BJ (cell line): ENCODE results near the gene PEX14. TPM values are rescaled to one million over a fixed set of nuclear protein-coding genes. Genes with fewer than 3 reads are reported as not detected.
A peak's percentile ranks its signal among the peaks of the same experiment; 100 is the strongest.
"Not testable (repeated sequence)": the region's sequence is repeated elsewhere in the genome, so short reads cannot be mapped to it uniquely, and the experiment has no call there.

Experiments
- CTCF ChIA-PET: fragments of 350-600 bp; formaldehyde crosslinking; extraction: SDS; loops from one replicate; lab custom pipeline; 2021; ENCODE audit warnings: antibody characterized with exemption, inconsistent platforms; lab: Yijun Ruan, JAX
- POLR2A ChIA-PET: fragments of 300-600 bp; sonication (Branson Sonifier 250); formaldehyde crosslinking; extraction: SDS; loops from one replicate; lab custom pipeline; 2021; ENCODE audit warnings: antibody characterized with exemption; lab: Charles Lee
- DNase-seq: peaks from one replicate; pipeline ENCODE4 v3.0.0-alpha.2; 2011; ENCODE audit warnings: low read depth
- H3K27me3 ChIP-seq: 2 replicates; pipeline ENCODE4 v1.6.0; 2011; ENCODE audit warnings: low read length; ENCODE audit not compliant: control insufficient read depth, insufficient read depth
- H3K36me3 ChIP-seq: 2 replicates; pipeline ENCODE4 v1.5.1; 2011; ENCODE audit warnings: low read length; ENCODE audit not compliant: control insufficient read depth, insufficient read depth
- H3K4me3 ChIP-seq: 2 replicates; pipeline ENCODE4 v1.5.1; 2011; ENCODE audit warnings: low read depth, mild to moderate bottlenecking, control low read depth, low read length
- CTCF ChIP-seq: IDR thresholded peaks from 2 replicates; pipeline ENCODE4 v1.5.1; 2011; ENCODE audit warnings: low read depth, mild to moderate bottlenecking, control low read depth, inconsistent platforms, low read length, moderate library complexity; ENCODE audit not compliant: insufficient read depth
- polyA plus RNA-seq: library from polyadenylated mRNA; depleted of rRNA; stranded (reverse); fragments of >200 nt; gene quantifications from 2 replicates; pipeline ENCODE4 v1.2.3, GENCODE V29; 2011

PEX14 gene
- polyA plus RNA-seq, 1 experiment, result 10.1 TPM

GRCh38 chr1:10502206-10502605 is 27.5 kb downstream of the PEX14 start:
- no peaks in the 10 kb centered on the region for H3K27me3 ChIP-seq
- ChIA-PET CTCF (interaction anchor here (0.7 to 6.1 kb wide), 3 partner anchors 9 to 365 kb away, joined by 3 to 70 read pairs (median 3); no protein-coding TSS in a partner anchor), POLR2A (no interaction called here)
- DNase-seq, result no peak
- peaks cover under 1% of the 10 kb centered on the region; the same call in 1 of the 2 replicates for H3K36me3 ChIP-seq
- TF ChIP-seq CTCF, result no peak
- H3K4me3 ChIP-seq, result no peak overlapping the region

- no peak for TF ChIP-seq CTCF
- POLR2A ChIA-PET, result no interaction called here
- Histone ChIP-seq H3K36me3 (no peaks in the 10 kb centered on the region), H3K27me3 (no peaks in the 10 kb centered on the region), H3K4me3 (no peak overlapping the region)
- no peak for DNase-seq
- CTCF ChIA-PET, result interaction anchor here (0.6 to 6.1 kb wide), 3 partner anchors 11 to 366 kb away, joined by 3 to 70 read pairs (median 3); no protein-coding TSS in a partner anchor
Observed at GRCh38 chr1:10504249-10504648, 29.5 kb downstream of the PEX14 start.

DNA sequence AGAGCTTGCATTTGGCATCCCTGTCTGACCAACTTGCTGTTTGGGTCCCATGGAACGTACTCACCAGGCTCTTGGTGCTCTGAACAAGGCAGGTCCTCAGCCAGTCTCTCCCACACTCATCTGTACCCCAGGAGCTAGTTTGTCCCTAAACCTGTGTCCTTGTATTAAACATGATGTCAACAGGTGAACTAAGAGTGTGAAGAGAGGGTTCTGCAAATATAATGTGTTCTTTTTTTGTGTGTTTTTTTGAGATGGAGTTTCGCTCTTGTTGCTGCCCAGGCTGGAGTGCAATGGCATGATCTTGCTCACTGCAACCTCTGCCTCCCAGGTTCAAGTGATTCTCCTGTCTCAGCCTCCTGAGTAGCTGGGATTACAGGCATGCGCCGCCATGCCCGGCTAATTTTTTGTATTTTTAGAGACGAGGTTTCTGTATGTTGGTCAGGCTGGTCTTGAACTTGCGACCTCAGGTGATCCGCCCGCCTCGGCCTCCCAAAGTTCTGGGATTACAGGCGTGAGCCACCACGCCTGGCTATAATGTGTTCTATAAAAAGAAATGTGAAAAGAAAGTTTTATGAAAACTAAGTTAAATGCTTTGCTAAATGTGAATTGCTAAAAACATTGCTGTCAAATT is 31.4 kb downstream of the PEX14 start:
- DNase-seq, POLR2A ChIA-PET, H3K4me3 ChIP-seq, H3K36me3 ChIP-seq, H3K27me3 ChIP-seq: not testable (repeated sequence)
- CTCF ChIA-PET, result interaction anchor here (0.7 to 9.4 kb wide), 10 partner anchors 8 to 457 kb away, joined by 3 to 99 read pairs (median 3); partner anchors contain the start of gene CENPS

DNA sequence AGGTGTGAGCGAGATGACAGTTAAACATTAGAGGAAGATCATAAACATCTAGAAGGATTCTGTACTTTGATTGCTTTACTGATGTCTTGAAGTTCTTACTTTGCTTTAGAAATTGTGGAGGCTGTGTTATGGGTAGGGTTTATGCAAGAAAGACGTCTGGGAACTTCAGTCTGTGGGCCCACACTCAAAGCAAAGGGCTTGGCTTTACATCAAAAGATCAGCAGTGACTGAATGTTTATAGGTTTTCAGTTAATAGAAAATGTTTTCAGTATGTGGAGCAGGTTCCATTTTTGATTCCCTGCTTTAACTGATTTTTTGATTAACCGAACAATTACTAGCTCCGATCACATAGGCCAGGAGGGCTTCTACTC is 31.9 kb downstream of the PEX14 start:
- ChIA-PET POLR2A (no interaction called here), CTCF (interaction anchor here (0.7 to 9.4 kb wide), 19 partner anchors 9 to 483 kb away, joined by 3 to 99 read pairs (median 4); partner anchors contain the start of gene CENPS)
- no peak for TF ChIP-seq CTCF
- no peak for DNase-seq
- Histone ChIP-seq H3K4me3 (no peak overlapping the region), H3K36me3 (no peaks in the 10 kb centered on the region), H3K27me3 (no peaks in the 10 kb centered on the region)

DNA sequence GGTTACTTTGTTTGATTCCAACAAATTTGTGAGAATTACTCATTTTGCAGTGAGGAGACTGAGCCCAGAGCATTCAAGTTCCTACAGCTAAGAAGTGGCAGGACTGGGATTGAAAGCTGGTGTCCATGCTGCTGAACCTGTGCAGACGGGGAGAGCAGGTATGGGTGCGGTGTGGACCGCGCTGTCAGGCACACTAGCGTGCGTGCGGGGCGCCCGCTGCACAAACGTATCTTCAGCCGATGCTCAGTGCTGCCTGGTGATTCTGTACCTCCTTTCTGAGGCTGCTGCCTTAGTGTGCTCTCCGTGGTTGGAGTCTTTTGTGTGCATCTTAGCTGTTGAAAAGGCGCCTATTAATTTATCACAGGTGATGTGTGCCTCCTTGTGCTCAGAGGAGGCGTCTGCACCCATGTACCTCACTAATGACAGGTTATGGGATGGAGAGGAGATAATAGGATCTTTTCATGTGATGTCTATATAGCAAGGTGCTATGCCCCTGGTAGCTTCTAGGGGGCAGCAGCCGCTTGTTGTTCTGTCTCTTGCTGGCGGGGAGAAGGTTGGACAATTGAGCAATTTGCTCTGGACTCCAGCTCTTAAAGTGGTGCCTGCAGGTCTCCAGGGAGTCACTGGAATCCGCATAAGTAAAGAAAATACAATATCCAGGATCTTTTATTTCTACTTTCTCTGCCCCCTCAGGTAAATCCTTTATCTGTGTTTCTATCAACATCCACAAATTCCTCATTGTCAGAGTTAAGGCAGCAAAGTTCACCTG is 32.5 kb downstream of the PEX14 start:
- Histone ChIP-seq H3K4me3 (no peak overlapping the region), H3K27me3 (no peaks in the 10 kb centered on the region), H3K36me3 (no peaks in the 10 kb centered on the region)
- DNase-seq, result no peak
- CTCF ChIA-PET, result interaction anchor here (0.6 to 9.4 kb wide), 43 partner anchors 9 to 483 kb away, joined by 3 to 99 read pairs (median 4); partner anchors contain the start of gene CENPS
- TF ChIP-seq CTCF, result peak; percentile 93
- POLR2A ChIA-PET, result interaction anchor here (0.5 kb wide), 1 partner anchor 435 kb away, joined by 5 read pairs; no protein-coding TSS in a partner anchor
